ENCODE results near the gene NSD1.

Gene NSD1

DNA sequence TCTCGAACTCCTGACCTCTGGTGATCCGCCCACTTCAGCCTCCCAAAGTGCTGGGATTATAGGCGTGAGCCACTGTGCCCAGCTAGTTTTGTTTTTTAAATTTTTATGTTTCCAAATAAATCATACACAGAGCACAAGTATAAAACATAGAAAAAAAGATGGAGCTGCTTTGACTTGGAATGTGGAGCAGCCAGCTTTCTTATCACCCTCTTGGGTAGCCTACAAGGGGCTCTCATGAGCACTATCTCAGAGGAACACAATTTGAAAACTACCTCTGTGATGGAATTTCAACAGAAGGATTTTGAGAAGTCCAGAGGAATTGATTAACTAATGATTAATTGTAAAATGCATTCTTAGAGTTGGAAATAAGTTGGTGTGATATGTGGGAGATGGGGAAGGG lies 45.9 kb downstream of the NSD1 start:
- FAIRE-seq = no peak

DNA sequence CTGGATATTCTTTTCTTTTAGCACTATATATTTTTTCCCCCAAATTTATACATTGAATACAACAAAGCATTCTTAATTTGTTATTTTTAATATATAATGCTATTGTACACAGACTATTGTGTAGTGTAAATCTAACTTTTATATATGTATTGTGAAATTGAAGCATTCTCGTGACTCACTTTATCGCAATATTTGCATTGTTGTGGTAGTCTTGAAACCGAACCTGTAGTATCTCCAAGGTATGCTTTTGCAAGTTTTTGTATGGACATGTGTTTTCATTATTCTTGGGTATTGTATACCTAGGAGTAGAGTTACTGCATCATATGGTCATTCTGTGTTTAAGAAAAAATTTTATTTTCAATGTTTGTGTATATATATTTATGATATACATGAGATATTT lies 49.6 kb downstream of the NSD1 start:
- FAIRE-seq = no peak

DNA sequence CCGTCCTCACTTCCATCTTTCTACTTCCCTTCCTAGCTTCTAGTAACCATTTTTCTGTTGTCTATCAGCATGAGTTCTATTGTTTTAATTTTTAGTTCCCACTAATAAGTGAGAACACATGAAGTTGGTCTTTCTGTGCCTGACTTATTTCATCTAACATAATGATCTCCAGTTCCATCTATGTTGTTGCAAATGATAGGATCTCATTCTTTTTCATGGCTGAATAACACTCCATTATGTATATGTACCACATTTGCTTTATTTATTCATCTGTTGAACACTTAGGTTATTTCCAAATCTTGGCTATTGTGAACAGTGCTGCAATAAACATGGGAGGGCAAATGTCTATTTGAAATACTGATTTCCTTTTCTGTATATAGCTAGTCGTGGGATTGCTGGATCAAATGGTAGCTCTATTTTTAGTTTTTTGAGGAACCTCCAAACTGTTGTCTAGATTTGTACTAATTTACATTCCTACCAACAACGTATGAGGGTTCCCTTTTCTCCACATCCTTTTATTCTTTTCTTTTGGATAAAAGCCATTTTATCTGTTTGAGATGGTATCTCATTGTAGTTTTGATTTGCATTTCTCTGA lies 50.3 kb downstream of the NSD1 start:
- FAIRE-seq = no peak

DNA sequence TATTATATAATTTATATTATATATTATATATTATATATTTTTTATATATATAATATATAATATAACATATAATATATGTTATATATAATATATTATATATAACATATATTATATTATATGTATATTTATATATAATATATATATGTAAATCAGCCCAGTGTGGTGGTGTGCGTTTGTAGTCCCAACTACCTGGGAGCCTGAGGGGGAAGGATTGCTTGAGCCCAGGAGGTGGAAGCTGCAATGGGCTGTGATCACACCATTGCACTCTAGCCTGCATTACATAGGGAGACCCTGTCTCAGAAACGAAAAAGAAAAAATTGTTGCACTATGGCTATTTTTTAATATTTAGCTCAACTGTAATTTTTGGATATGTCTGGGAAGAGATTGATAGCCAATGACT lies 52.4 kb downstream of the NSD1 start:
- no peak for FAIRE-seq

GRCh38 chr5:177186645-177187044 lies 53.1 kb downstream of the NSD1 start:
- FAIRE-seq = no peak

DNA sequence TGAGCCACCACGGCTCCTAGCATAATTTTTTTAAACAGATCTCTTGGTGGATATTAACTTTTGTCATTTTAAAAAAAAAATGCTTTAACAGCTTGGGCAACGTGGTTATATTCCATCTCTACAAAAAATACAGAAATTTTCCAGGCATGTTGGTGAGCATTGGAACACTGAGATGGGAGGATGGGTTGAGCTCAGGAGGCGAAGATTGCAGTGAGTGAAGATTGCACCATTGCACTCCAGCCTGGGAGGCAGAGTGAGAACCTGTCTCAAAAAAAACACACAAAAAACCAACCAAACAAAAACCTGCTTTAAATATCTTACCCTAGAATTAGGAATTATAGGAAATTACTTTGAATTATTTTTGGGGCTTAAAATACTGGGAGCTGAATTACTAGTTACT lies 55.2 kb downstream of the NSD1 start:
- FAIRE-seq = no peak

GRCh38 chr5:177189416-177189815 lies 55.8 kb downstream of the NSD1 start:
- no peak for FAIRE-seq

DNA sequence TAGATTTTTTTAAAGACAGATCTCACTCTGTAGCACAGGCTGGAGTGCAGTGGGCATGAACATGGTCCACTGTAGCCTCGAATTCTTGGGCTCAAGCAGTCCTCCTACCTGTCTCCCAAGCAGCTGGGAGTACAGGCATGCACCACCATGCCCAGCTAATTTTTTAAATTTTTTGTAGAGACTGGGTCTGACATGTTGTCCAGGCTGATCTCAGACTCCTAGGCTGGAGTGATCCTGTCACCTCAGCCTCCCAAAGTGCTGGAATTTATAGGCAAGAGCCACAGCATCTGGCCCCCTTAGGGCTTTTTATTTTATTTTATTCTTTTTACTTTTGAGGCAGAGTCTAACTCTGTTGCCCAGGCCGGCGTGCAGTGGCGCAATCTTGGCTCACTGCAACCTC lies 56.4 kb downstream of the NSD1 start:
- no peak for FAIRE-seq

- FAIRE-seq = no peak
Observed at GRCh38 chr5:177194268-177194667, 60.7 kb downstream of the NSD1 start.

DNA sequence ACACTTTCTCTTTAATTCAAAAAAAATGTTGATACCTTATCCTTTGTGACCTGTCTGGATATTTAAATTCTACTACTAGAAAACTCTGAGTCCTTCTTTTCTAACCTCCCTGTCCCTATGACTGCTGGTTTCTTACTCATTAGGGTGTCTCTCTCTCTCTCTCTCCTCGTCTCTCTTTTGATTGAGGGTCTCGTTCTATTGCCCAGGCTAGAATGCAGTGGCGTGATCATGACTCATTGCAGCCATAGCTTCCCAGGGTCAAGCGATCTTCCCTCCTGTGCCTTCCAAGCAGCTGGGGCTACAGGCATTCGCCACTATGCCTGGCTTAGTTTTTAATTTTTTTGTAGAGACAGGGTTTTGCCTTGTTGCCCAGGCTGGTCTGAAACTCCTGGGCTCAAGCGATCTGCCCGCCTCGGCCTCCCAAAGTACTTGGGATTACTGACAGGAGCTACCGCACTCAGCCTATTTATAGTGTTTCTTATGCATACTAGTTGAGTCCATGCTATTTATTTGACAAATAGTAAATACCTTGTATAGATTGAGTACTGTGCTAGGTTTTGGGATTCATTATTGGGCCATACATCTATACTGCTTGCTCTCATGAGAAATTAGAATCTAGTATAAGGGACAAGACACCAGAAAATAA lies 61.9 kb downstream of the NSD1 start:
- no peak for FAIRE-seq

DNA sequence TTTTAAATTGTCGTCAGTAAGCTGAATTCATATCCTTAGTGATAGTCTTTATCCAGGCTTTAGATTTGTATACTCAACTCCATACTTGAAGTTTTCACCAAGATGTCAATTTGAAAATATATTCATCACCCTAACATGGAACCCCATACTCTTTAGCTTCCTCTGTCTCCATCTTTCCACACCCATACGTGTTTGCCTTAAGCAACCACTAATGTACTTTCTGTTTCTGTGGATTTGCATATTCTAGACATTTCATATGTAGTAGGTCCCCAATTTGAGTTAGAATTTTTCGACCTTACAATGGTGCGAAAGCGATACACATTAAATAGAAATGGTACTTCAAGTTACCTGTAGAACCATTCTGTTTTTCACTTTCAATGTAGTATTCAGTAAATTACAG lies 65.2 kb downstream of the NSD1 start:
- no peak for FAIRE-seq

DNA sequence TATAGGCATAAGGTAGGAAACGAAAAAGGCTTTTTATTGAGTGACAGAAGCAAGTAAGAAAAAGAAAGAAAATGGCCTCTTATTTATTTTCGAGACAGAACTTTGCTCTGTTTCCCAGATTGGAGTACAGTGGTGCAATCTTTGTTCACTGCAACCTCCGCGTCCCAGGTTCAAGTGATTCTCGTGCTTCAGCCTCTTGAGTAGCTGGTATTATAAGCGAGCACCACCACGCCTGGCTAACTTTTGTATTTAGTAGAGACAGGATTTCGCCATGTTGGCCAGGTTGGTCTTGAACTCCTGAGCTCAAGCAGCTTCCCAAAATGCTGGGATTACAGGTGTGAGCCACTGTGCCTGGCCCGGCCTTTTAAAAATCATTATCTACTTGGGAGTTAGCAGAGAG lies 70.7 kb downstream of the NSD1 start:
- FAIRE-seq = no peak

GRCh38 chr5:177209610-177210009 lies 76.0 kb downstream of the NSD1 start:
- no peak for FAIRE-seq

DNA sequence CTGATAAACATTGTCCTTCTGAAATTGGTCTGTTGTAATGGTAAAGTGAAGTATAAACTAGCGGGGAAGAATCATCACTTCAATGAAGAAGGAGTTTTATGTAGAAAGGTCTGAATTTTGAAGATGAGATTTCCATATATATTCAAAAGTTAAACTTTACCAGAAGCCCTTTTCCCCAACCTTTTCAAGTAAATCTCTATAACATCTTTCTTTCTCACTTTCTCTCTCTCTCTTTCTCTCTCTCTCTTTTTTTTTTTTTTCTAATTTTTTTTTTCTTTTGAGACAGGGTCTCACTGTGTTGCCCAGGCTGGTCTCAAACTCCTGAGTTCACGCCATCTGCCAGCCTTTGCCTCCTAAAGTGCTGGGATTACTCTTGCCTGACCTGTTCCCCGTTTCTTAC lies 78.7 kb downstream of the NSD1 start:
- FAIRE-seq = no peak

DNA sequence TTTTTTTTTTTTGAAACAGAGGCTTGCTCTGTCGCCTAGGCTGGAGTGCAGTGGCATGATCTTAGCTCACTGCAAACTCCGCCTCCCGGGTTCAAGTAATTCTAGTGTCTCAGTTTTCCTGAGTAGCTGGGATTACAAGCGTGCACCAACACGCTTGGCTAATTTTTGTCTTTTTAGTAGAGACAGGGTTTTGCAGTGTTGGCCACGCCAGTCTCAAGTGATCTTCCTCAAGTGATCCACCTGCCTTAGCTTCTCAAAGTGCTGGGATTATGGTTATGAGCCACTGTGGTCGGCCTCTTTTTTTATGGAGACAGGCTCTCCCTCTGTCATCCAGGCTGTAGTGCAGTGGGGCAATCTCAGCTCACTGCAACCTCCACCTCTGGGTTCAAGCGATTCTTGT lies 87.0 kb downstream of the NSD1 start:
- no peak for FAIRE-seq

DNA sequence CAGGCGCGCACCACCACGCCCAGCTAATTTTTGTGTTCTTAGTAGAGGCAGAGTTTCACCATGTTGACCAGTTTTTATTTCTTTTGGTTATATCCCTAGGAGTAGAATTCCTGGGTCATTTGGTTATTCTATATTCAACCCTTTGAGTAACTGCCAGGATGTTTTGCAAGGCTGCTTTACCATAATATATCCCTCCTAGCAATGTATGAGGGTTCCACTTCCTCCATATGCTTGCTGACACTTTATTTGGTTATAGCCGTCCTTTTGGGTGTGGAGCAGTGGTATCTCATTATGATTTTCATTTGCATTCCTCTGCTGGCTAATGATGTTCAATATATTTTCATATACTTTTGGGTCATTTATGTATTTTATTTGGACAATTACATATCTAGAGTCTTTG lies 88.7 kb downstream of the NSD1 start:
- no peak for FAIRE-seq

GRCh38 chr5:177225798-177226197 lies 92.2 kb downstream of the NSD1 start:
- FAIRE-seq = no peak

DNA sequence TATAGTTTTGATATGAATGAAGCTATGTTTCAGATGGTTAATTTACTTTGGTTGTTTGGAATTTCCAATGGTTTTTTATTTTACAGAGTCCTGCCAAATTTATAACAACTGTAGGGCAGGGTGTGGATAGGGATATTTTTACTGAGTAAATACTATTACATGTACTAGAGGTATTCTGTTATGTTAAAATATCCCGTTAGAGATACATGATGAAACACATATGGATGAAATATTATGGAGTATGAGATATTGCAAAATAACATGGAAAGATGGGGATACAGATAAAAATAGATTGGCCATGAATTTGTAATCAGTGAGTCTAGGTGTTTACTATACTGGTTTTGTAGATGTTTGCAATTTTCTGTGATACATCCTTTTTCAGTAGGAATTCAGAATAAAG lies 93.3 kb downstream of the NSD1 start:
- FAIRE-seq = no peak

DNA sequence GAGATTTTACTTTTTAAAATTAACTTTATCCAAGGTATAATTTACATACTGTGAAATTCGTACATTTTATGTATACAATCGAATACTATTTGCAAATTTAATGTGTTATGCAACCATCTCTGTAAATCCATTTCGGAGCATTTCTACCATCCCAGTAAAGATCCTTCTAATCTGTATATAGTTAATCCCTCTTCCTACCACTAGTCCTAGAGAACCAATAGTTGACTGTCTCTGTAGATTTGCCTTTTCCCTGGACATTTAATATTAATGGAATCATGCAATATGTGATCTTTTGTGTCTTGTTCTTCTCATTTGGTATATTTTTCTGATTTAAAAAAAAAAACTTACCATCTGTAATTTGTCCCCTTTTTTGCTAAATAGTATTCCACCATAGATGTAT lies 95.2 kb downstream of the NSD1 start:
- no peak for FAIRE-seq

DNA sequence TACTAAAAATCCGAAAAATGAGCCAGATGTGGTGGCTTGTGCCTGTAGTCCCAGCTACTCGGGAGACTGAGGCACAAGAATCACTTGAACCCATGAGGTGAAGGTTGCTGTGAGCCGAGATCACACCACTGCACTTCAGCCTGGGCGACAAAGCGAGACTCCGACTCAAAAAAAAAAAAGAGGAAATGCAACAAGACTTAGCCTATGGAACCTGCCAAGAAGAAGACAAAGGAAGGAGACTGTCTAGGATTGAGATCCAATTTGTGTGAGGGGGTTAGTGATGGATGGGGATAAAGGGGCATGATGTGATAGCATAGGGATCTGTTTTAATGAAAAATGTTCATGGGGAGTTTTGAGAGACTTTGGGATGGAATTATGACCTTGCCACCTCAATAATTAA lies 97.1 kb downstream of the NSD1 start:
- FAIRE-seq = no peak

- FAIRE-seq = no peak
Observed at GRCh38 chr5:177231479-177232250, 98.1 kb downstream of the NSD1 start.

GRCh38 chr5:177232358-177232757 lies 98.8 kb downstream of the NSD1 start:
- FAIRE-seq = no peak

GRCh38 chr5:177232761-177233160 lies 99.2 kb downstream of the NSD1 start:
- FAIRE-seq = no peak

- FAIRE-seq = no peak
Observed at GRCh38 chr5:177233206-177233605, 99.6 kb downstream of the NSD1 start.

DNA sequence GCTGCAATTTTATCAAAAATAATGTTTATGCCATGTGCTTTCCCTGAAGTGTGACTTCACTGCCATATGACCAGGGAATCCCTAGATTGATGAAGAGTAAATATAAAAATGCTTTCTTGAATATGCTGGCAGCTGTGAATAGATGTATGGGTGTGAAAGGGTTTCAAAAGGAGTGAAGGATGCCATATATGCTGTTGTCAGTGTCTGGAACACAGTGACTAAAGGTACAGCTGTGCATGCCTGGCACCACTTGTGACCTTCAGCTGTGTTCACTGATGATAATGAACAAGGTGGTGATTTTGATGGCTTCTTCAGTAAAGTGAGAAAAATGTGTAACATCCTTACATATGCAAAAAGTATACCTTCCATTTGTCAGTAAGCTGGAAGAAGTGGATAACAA lies 100.2 kb downstream of the NSD1 start:
- FAIRE-seq = no peak

All from islet of Langerhans (tissue), 1 donor.